Measurements from ENCODE around the gene TMEM39B. TPM values are rescaled to one million over a fixed set of nuclear protein-coding genes. Genes with fewer than 3 reads are reported as not detected.
"Not testable (repeated sequence)": the region's sequence is repeated elsewhere in the genome, so short reads cannot be mapped to it uniquely, and the experiment has no call there.

TMEM39B gene
- polyA plus RNA-seq, 1 donor from 2014 or later: 18.1 TPM

GRCh38 chr1:32144033-32144432 is 71.3 kb downstream of the TMEM39B start:
- H3K4me3 ChIP-seq (ENCODE audit: low read length): no peak overlapping the region
- no peaks in the 10 kb centered on the region for H4K20me1 ChIP-seq (ENCODE audit: insufficient read depth)
- no peak overlapping the region for H3K9ac ChIP-seq (ENCODE audit: low read length)
- no peaks in the 10 kb centered on the region for H3K36me3 ChIP-seq (ENCODE audit: insufficient read depth, low read length)
- H3K79me2 ChIP-seq (replicated peaks; ENCODE audit: insufficient read depth, low read length): peaks cover 30% of the 10 kb centered on the region
- no peak overlapping the region for H3K4me2 ChIP-seq (ENCODE audit: low read length)
- no peak overlapping the region for H3K27ac ChIP-seq (ENCODE audit: low read length)
- no peaks in the 10 kb centered on the region for H3K9me2 ChIP-seq (ENCODE audit: insufficient read depth, low read length)
- TF ChIP-seq, protein P1, sequence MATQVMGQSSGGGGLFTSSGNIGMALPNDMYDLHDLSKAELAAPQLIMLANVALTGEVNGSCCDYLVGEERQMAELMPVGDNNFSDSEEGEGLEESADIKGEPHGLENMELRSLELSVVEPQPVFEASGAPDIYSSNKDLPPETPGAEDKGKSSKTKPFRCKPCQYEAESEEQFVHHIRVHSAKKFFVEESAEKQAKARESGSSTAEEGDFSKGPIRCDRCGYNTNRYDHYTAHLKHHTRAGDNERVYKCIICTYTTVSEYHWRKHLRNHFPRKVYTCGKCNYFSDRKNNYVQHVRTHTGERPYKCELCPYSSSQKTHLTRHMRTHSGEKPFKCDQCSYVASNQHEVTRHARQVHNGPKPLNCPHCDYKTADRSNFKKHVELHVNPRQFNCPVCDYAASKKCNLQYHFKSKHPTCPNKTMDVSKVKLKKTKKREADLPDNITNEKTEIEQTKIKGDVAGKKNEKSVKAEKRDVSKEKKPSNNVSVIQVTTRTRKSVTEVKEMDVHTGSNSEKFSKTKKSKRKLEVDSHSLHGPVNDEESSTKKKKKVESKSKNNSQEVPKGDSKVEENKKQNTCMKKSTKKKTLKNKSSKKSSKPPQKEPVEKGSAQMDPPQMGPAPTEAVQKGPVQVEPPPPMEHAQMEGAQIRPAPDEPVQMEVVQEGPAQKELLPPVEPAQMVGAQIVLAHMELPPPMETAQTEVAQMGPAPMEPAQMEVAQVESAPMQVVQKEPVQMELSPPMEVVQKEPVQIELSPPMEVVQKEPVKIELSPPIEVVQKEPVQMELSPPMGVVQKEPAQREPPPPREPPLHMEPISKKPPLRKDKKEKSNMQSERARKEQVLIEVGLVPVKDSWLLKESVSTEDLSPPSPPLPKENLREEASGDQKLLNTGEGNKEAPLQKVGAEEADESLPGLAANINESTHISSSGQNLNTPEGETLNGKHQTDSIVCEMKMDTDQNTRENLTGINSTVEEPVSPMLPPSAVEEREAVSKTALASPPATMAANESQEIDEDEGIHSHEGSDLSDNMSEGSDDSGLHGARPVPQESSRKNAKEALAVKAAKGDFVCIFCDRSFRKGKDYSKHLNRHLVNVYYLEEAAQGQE (IDR thresholded peaks at IDR 0.05; ENCODE audit: borderline replicate concordance): no peak
- TF ChIP-seq CTCF (IDR thresholded peaks at IDR 0.05; ENCODE audit: poor library complexity, severe bottlenecking): no peak
- TF ChIP-seq POLR2AphosphoS5 (IDR thresholded peaks at IDR 0.05): no peak
- TF ChIP-seq EZH2 (IDR thresholded peaks at IDR 0.05; ENCODE audit: borderline replicate concordance, insufficient read depth, low read length, poor library complexity, severe bottlenecking): no peak
- TF ChIP-seq MXI1 (conservative IDR thresholded peaks at IDR 0.05; ENCODE audit: poor library complexity, severe bottlenecking): no peak
- TF ChIP-seq TAF1 (IDR thresholded peaks at IDR 0.05; ENCODE audit: low read depth): no peak
- no peak for TF ChIP-seq EP300 (conservative IDR thresholded peaks at IDR 0.05; ENCODE audit: poor library complexity, severe bottlenecking)
- no peak for TF ChIP-seq RAD21 (conservative IDR thresholded peaks at IDR 0.05)
- no peak for TF ChIP-seq SMC3 (conservative IDR thresholded peaks at IDR 0.05; ENCODE audit: poor library complexity)
- H3K9me3 ChIP-seq (ENCODE audit: low read length): no peaks in the 10 kb centered on the region
- no peaks in the 10 kb centered on the region for H3K27me3 ChIP-seq (ENCODE audit: insufficient read depth, low read depth, low read length)
- no peak overlapping the region for H2AFZ ChIP-seq (ENCODE audit: low read depth, low read length)
- H3F3A ChIP-seq (ENCODE audit: insufficient read depth, low read length, poor library complexity, severe bottlenecking): no peaks in the 10 kb centered on the region

DNA sequence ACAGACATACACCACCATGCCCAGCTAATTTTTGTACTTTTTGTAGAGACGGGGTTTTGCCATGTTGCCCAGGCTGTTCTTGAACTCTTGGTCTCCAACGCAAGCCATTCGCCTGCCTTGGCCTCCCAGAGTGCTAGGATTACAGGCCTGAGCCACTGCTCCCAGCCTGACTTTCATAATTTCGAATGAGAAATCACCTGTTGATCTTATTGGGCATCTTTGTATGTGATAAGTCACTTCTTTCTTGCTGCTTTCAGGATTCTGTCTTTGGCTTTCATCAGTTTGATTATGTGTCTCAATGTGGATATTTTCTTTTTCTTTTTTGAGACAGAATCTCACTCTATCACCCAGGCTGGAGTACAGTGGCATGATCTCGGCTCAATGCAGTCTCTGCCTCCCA is 75.1 kb downstream of the TMEM39B start:
- not testable (repeated sequence) for H3K4me2 ChIP-seq (ENCODE audit: low read length); H3K9ac ChIP-seq (ENCODE audit: low read length); H3K36me3 ChIP-seq (ENCODE audit: insufficient read depth, low read length)

DNA sequence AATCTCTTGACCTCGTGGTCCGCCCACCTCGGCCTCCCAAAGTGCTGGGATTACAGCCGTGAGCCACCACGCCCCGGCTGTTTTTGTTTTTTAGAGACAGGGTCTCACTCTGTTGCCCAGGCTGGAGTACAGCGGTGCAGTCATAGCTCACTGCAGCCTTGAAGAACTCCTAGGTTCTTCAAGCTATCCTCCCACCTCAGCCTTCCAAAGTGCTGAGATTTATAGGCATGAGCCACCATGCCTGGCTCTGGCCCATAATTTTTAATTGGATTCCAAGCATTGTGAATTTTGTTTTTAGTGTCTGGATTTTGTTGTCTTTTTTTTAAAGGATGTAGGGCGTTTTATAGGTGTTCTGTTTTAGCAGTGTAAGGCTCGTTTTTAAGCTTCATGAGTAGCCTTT is 78.1 kb downstream of the TMEM39B start:
- no peak for TF ChIP-seq SMC3 (conservative IDR thresholded peaks at IDR 0.05; ENCODE audit: poor library complexity)
- no peak for TF ChIP-seq CTCF (IDR thresholded peaks at IDR 0.05; ENCODE audit: poor library complexity, severe bottlenecking)
- no peak for TF ChIP-seq EP300 (conservative IDR thresholded peaks at IDR 0.05; ENCODE audit: poor library complexity, severe bottlenecking)
- no peak for TF ChIP-seq POLR2AphosphoS5 (IDR thresholded peaks at IDR 0.05)
- TF ChIP-seq TAF1 (IDR thresholded peaks at IDR 0.05; ENCODE audit: low read depth): no peak
- TF ChIP-seq RAD21 (conservative IDR thresholded peaks at IDR 0.05): no peak
- no peak for TF ChIP-seq MXI1 (conservative IDR thresholded peaks at IDR 0.05; ENCODE audit: poor library complexity, severe bottlenecking)
- TF ChIP-seq, protein P1 (IDR thresholded peaks at IDR 0.05; ENCODE audit: borderline replicate concordance): no peak
- TF ChIP-seq EZH2 (IDR thresholded peaks at IDR 0.05; ENCODE audit: borderline replicate concordance, insufficient read depth, low read length, poor library complexity, severe bottlenecking): no peak
- no peak overlapping the region for H3K4me2 ChIP-seq (ENCODE audit: low read length)

More for the DNA sequence above, 75.1 kb downstream of the TMEM39B start:
- not testable (repeated sequence) for H3K27ac ChIP-seq (ENCODE audit: low read length); H4K20me1 ChIP-seq (ENCODE audit: insufficient read depth); H3K9me2 ChIP-seq (ENCODE audit: insufficient read depth, low read length); H3K27me3 ChIP-seq (ENCODE audit: insufficient read depth, low read depth, low read length); H3K4me3 ChIP-seq (ENCODE audit: low read length); H2AFZ ChIP-seq (ENCODE audit: low read depth, low read length); H3F3A ChIP-seq (ENCODE audit: insufficient read depth, low read length, poor library complexity, severe bottlenecking); H3K9me3 ChIP-seq (ENCODE audit: low read length)
- H3K79me2 ChIP-seq (replicated peaks; ENCODE audit: insufficient read depth, low read length): peaks cover 36% of the 10 kb centered on the region

More for the DNA sequence above, 78.1 kb downstream of the TMEM39B start:
- Histone ChIP-seq H3K9me3 (ENCODE audit: low read length) (no peaks in the 10 kb centered on the region), H3K9ac (ENCODE audit: low read length) (no peak overlapping the region), H3K27ac (ENCODE audit: low read length) (no peak overlapping the region), H4K20me1 (ENCODE audit: insufficient read depth) (no peaks in the 10 kb centered on the region), H3K79me2 (replicated peaks; ENCODE audit: insufficient read depth, low read length) (peaks cover 29% of the 10 kb centered on the region), H3F3A (ENCODE audit: insufficient read depth, low read length, poor library complexity, severe bottlenecking) (no peaks in the 10 kb centered on the region), H3K36me3 (ENCODE audit: insufficient read depth, low read length) (no peaks in the 10 kb centered on the region), H3K27me3 (ENCODE audit: insufficient read depth, low read depth, low read length) (no peaks in the 10 kb centered on the region), H2AFZ (ENCODE audit: low read depth, low read length) (no peak overlapping the region), H3K4me3 (ENCODE audit: low read length) (no peak overlapping the region), H3K9me2 (ENCODE audit: insufficient read depth, low read length) (no peaks in the 10 kb centered on the region)
